ENCODE results near the gene NPRL2. TPM values are rescaled to one million over a fixed set of nuclear protein-coding genes. Genes with fewer than 3 reads are reported as not detected.
A peak's percentile ranks its signal among the peaks of the same experiment; 100 is the strongest.

Gene NPRL2
- total and polyA plus RNA-seq, 9 of the 15 experiments (the other 6 are each of a cell fraction or from before 2014, with no cell fraction given) = 17.4 to 40.4 (median 24.4) TPM

DNA sequence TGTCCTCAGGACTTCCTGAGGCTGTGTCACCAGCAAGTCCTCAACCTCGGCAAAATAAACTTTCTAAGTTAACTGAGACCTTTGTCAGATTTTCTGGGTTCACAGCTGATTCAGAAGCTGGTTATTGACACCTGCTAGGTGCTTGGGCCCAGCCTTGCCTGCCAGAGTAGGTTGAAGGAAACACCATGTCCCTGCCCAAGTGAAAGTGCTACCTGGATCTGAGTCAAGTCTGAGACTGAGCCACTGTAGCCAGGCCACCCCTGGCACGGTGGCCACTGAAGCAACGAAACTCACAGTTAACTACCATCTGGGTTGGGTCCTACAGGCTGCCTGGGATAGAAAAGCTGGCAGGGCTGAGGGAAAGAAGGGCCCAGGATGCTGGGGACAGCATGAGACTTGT lies 36.2 kb downstream of the NPRL2 start:
- no peak overlapping the region for H3K4me2 ChIP-seq (ENCODE audit: insufficient read depth, low read length)
- H3K27ac ChIP-seq (ENCODE audit: extremely low read depth, low read depth, low read length) = no peak overlapping the region
- H2AFZ ChIP-seq (ENCODE audit: low read depth, low read length) = no peak overlapping the region
- H3K36me3 ChIP-seq (ENCODE audit: control insufficient read depth, insufficient read depth, low read length) = peaks cover 18% of the 10 kb centered on the region; the same call in 2 of the 3 replicates
- BruUV-seq (replicated peaks) = no TSS peak
- H3K9me3 ChIP-seq (replicated peaks; ENCODE audit: control insufficient read depth, insufficient read depth, low read depth, low read length) = no peaks in the 10 kb centered on the region
- no peak for DNase-seq (ENCODE audit: extremely low read depth in 1 of 4, low spot score in 3 of 4)
- WGBS (ENCODE audit: insufficient coverage, low coverage, missing lambda C conversion rate) = 70% methylated on average over 3 of the region's 3 CpGs
- no peak for FAIRE-seq
- POLR2A ChIA-PET = interaction anchor here (0.6 to 1.4 kb wide), 3 partner anchors 13 to 23 kb away, joined by 3 to 6 read pairs (median 3); partner anchors contain the start of genes HYAL3 and NAA80
- H3K79me2 ChIP-seq (ENCODE audit: control insufficient read depth, insufficient read depth, low read length) = peaks cover 6% of the 10 kb centered on the region; the same call in 2 of the 3 replicates
- H4K20me1 ChIP-seq (replicated peaks; ENCODE audit: control insufficient read depth, insufficient read depth, low read length) = no peaks in the 10 kb centered on the region
- no peaks in the 10 kb centered on the region for H3K9me1 ChIP-seq (ENCODE audit: control insufficient read depth, insufficient read depth, low read length)
- peak overlapping the region in 1 of 2 experiments; percentile 4; a peak in 1 of 4 replicates for H3K9ac ChIP-seq (ENCODE audit: insufficient read depth in 1 of 2, low read depth in 2 of 2, low read length in 2 of 2)
- no peak for ATAC-seq
- CTCF ChIA-PET (ENCODE audit: low intra/inter-chr PET ratio) = no interaction called here
- no peak overlapping the region for H3K4me3 ChIP-seq
- in situ Hi-C loops (cut with MboI) = no loop called here
- no peaks in the 10 kb centered on the region for H3K27me3 ChIP-seq (ENCODE audit: control insufficient read depth in 2 of 2, insufficient read depth in 2 of 2, low read length in 2 of 2)
- peaks cover 13 to 31% of the 10 kb centered on the region in 2 experiments for H3K4me1 ChIP-seq (replicated peaks in 1 of 2; ENCODE audit: control insufficient read depth in 2 of 2, insufficient read depth in 2 of 2, low read length in 2 of 2)
- intact Hi-C loops (cut with micrococcal nuclease) = no loop called here
- TF ChIP-seq RB1 (IDR thresholded peaks at IDR 0.05; ENCODE audit: low read depth) = no peak
- TF ChIP-seq HOXB6 (CRISPR knock-in tag; IDR thresholded peaks at IDR 0.05; ENCODE audit: borderline replicate concordance) = no peak
- TF ChIP-seq ZNF239 (CRISPR knock-in tag; IDR thresholded peaks at IDR 0.05) = no peak
- TF ChIP-seq, protein P1, sequence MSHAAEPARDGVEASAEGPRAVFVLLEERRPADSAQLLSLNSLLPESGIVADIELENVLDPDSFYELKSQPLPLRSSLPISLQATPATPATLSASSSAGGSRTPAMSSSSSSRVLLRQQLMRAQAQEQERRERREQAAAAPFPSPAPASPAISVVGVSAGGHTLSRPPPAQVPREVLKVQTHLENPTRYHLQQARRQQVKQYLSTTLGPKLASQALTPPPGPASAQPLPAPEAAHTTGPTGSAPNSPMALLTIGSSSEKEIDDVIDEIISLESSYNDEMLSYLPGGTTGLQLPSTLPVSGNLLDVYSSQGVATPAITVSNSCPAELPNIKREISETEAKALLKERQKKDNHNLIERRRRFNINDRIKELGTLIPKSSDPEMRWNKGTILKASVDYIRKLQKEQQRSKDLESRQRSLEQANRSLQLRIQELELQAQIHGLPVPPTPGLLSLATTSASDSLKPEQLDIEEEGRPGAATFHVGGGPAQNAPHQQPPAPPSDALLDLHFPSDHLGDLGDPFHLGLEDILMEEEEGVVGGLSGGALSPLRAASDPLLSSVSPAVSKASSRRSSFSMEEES (CRISPR knock-in tag; IDR thresholded peaks at IDR 0.05) = no peak
- TF ChIP-seq WHSC1 (IDR thresholded peaks at IDR 0.05; ENCODE audit: low read length) = no peak
- no peak for TF ChIP-seq DPF2 (IDR thresholded peaks at IDR 0.05)
- no peak for TF ChIP-seq POLR2H (tag; IDR thresholded peaks at IDR 0.05; ENCODE audit: low read depth)
- TF ChIP-seq L3MBTL2 (IDR thresholded peaks at IDR 0.05) = no peak
- TF ChIP-seq, protein P2, sequence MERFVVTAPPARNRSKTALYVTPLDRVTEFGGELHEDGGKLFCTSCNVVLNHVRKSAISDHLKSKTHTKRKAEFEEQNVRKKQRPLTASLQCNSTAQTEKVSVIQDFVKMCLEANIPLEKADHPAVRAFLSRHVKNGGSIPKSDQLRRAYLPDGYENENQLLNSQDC (CRISPR knock-in tag; IDR thresholded peaks at IDR 0.05) = no peak
- no peak for TF ChIP-seq ZNF324 (CRISPR knock-in tag; IDR thresholded peaks at IDR 0.05)
- TF ChIP-seq ADNP (tag; IDR thresholded peaks at IDR 0.05) = no peak
- TF ChIP-seq, protein P3, sequence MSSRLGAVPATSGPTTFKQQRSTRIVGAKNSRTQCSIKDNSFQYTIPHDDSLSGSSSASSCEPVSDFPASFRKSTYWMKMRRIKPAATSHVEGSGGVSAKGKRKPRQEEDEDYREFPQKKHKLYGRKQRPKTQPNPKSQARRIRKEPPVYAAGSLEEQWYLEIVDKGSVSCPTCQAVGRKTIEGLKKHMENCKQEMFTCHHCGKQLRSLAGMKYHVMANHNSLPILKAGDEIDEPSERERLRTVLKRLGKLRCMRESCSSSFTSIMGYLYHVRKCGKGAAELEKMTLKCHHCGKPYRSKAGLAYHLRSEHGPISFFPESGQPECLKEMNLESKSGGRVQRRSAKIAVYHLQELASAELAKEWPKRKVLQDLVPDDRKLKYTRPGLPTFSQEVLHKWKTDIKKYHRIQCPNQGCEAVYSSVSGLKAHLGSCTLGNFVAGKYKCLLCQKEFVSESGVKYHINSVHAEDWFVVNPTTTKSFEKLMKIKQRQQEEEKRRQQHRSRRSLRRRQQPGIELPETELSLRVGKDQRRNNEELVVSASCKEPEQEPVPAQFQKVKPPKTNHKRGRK (tag; IDR thresholded peaks at IDR 0.05) = no peak
- TF ChIP-seq SMAD4 (CRISPR knock-in tag; conservative IDR thresholded peaks at IDR 0.05) = no peak
- no peak for TF ChIP-seq HNRNPL (IDR thresholded peaks at IDR 0.05; ENCODE audit: low read depth, low read length)
- no peak for TF ChIP-seq TOE1 (IDR thresholded peaks at IDR 0.05; ENCODE audit: borderline replicate concordance)
- no peak for TF ChIP-seq TOE1 (CRISPR knock-in tag; IDR thresholded peaks at IDR 0.05; ENCODE audit: borderline replicate concordance, low read depth)

All from K562 (cell line).